H7 (cell line): ENCODE results near the gene ASTN1. TPM values are rescaled to one million over a fixed set of nuclear protein-coding genes. Genes with fewer than 3 reads are reported as not detected.

Experiments used
- DNase-seq: peaks from one replicate; pipeline ENCODE4 v3.0.0; 2012
- H3K27me3 ChIP-seq: 2 replicates; pipeline ENCODE4 v1.6.0; 2011; ENCODE audit warnings: mild to moderate bottlenecking, low read length; ENCODE audit not compliant: control insufficient read depth, insufficient read depth
- H3K36me3 ChIP-seq: replicated peaks from 2 replicates; pipeline ENCODE4 v1.5.1; 2011; ENCODE audit warnings: low read length; ENCODE audit not compliant: control insufficient read depth, insufficient read depth
- H3K4me3 ChIP-seq: 2 replicates; pipeline ENCODE4 v1.5.1; 2011; ENCODE audit warnings: low read depth, mild to moderate bottlenecking, control low read depth, low read length, moderate library complexity; ENCODE audit not compliant: insufficient read depth
- total RNA-seq: library from RNA; depleted of rRNA; stranded (reverse); fragments of >200 nt; shearing (Covaris generic); gene quantifications from 2 replicates; pipeline ENCODE4 v1.2.3, GENCODE V29; 2014

Gene ASTN1
- total RNA-seq, 1 experiment from 2014 or later, result 0.48 TPM

DNA sequence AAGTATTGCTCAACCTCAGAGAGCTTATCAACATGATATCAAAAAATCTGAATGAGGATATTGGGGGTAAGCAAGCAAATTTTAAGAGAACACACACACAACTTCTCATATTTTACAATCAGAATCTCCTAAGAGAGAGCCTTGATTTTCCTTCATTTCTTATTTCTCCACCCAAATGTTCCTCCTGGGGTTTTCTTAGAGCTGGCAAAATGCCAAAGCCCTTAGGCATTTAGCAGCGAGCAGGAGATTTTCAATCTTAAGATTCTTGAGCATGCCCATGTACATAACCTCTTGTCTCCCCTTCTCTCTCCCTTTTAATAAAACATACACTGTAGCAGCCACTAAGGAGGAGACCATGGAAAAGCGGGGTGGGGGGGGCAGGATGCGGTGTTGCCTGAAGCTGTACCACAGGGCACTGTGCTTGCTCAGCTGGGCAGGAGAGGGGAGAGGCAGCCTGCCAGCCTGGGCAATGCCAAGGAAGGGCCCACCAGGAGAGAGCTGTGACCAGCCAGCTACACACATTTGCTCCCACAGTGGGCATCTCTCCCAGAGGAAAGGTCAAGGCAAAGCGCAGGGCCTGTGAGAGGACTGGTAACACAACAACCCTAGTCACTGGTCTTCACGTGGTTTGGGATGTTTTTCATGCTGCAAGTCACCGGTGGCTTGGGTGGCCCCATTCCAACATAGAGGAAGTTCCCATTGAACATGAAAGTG lies 10.6 kb upstream of the ASTN1 start:
- no peak overlapping the region for H3K4me3 ChIP-seq
- no peaks in the 10 kb centered on the region for H3K36me3 ChIP-seq
- peaks cover 85% of the 10 kb centered on the region for H3K27me3 ChIP-seq
- DNase-seq, result no peak

DNA sequence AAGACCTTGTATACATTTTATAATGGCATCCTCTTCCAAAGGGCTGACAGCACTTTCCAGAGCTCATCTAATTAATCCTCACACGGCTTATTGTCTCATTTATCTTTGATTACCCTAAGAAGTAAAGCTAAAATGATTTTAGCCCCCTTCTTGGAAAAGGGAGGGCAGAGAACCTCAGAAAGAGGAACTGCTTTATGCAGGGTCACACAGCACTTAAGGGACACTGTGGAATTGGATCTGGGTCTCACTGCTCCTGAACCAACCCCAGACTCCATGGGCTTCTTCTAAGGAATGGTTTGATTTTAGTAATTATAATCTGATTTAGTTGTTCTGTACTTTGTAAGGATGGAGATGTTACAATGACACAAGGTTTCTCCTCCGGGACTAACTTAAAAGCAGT lies 9.5 kb upstream of the ASTN1 start:
- no peak for DNase-seq
- no peaks in the 10 kb centered on the region for H3K36me3 ChIP-seq
- no peak overlapping the region for H3K4me3 ChIP-seq
- peaks cover 85% of the 10 kb centered on the region for H3K27me3 ChIP-seq

DNA sequence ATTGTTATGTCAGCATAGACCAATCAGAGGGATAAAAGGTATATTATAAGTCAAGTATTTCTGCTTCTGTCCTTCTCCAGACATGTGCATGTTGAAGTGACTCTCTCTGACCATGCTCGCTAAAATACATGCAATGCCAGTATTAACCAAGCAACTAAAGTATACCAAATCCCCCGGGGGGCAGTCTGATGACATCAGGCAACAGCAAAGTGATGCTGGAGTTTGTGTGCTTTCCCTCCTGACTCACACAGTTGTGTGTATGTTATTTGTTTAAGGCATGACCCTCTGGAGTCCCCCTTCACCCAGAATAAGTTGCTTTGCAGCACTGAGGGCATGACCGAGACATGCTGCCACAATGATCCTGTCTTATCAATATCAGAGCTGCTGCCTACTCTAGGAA lies 8.4 kb upstream of the ASTN1 start:
- H3K4me3 ChIP-seq, result no peak overlapping the region
- peaks cover 86% of the 10 kb centered on the region for H3K27me3 ChIP-seq
- H3K36me3 ChIP-seq, result no peaks in the 10 kb centered on the region
- DNase-seq, result no peak

DNA sequence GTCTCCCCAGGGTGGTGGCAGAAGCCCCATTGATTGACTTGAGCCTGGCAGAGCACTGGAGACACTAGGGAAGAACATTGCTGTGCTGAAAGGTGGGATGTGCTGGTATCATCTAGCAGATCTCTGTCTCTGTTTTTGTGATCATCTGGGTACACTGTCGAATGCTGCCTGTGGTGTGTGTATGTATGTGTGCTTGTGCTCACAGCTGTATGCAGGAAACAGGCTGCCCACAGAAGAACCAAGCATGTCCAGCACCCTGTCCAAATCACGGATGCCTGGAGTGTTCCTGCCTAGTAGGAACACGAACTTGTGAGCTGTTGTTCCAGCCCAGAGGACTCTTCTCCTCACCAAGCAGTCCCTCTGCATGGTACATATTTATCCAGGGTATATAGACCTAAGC lies 7.8 kb upstream of the ASTN1 start:
- Histone ChIP-seq H3K36me3 (no peaks in the 10 kb centered on the region), H3K27me3 (peaks cover 85% of the 10 kb centered on the region), H3K4me3 (no peak overlapping the region)
- no peak for DNase-seq

DNA sequence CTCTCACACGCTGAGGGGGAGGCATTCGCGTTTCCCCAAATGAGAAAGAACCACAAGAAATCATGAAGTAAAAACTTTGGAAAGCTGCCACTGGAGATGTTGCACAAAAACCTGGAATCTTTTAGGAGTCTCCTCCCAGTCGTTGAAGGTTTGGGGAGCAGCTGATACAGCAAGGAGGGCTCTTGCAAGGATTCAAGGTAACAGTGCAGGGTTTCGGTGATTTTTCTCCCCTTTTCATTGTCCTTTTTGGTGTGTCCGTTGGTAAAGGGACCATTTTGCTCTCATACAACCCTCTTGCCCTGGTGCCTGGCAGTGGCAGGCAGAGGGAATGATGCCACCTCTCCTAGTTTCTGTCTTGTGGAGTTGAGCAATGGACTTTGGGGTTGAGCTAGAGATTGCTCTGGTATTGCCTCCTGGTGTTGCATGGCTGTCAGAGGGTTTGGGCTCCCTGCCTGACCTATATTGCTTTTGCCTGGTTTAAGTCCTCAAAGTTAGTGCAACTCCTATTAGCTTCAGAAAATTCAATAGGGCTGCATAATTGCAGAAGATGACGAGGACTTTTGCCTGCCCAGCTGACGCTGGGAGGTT lies 7.1 kb upstream of the ASTN1 start:
- DNase-seq, result no peak
- Histone ChIP-seq H3K4me3 (no peak overlapping the region; the same call in 1 of the 2 replicates), H3K27me3 (peaks cover 87% of the 10 kb centered on the region), H3K36me3 (no peaks in the 10 kb centered on the region)

DNA sequence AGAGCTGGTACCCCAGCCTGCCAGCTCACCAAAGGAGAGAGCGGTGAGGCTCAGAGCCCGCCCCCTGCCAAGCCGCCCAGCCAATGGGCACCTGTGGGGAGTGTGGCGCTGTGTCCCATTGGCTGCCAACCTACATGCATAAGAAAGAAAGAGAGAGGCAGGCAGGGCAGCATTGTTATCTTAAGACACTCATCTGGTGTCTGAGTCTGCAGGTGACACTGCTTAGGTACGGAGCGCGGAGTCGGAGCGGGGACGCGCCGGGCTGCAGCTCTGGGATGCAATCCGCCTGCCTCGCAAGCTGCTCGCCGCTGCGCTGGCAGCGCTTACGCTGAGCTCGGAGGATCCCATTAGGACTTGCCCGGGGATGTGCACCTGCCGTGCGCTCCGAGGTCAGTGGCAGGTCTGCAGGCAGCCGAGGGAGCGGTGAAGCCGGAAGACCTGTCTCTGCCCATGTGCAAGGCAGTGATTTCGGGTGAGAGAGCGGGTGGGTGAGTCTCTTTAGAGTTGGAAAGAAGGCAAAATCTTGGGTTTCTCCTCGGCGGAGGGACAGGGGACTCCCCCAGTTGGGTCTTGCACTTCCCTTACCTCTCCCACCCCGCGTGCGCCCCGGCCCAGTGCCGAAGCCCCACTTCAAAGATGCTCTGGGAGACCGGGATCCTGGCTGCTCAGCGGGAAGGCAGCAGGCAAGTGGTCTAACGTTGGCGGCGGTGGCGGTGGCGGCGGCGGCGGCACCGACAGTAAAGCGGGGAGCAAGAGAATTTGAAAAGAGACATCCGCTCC lies 6.4 kb upstream of the ASTN1 start, which contains the start of gene BRINP2:
TSS of gene BRINP2 (plus strand) at position 203 of the 780 bp plus-strand sequence. CDS start 58,919 bp downstream, outside the sequence.
- H3K27me3 ChIP-seq, result peaks cover 92% of the 10 kb centered on the region
- no peaks in the 10 kb centered on the region for H3K36me3 ChIP-seq
- peak within 1 kb of the TSS; percentile 43 for H3K4me3 ChIP-seq
- DNase-seq, result peak; percentile 93

GRCh38 chr1:177165069-177165439 lies 542 bp upstream of the ASTN1 start:
- Histone ChIP-seq H3K4me3 (peak overlapping the region; percentile 71), H3K27me3 (peaks cover 80% of the 10 kb centered on the region), H3K36me3 (no peaks in the 10 kb centered on the region)
- no peak for DNase-seq

- no peaks in the 10 kb centered on the region for H3K36me3 ChIP-seq
- peak overlapping the region; percentile 71 for H3K4me3 ChIP-seq
- peaks cover 68% of the 10 kb centered on the region for H3K27me3 ChIP-seq
- no peak for DNase-seq
Observed at GRCh38 chr1:177163844-177164379, 600 bp downstream of the ASTN1 start.

DNA sequence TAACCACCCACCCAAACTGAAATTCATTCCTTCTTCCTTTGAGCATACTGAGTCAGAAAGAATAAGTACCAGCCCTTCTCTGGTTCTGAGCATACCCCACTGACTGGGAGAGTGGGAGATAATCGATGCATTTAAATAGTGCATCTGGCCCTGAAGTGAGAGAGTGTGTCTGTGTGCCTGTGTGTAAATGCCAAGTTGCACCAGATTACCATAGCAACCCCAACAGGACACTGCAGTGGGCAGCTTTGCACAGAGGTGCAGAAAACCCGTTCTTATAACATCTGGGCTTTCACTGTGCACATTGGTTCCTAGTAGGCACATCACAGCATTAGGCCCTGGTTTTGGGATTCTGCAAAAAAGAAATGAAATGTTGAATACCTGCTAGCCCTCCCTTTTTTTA lies 2.3 kb downstream of the ASTN1 start:
- no peaks in the 10 kb centered on the region for H3K36me3 ChIP-seq
- DNase-seq, result no peak
- H3K4me3 ChIP-seq, result no peak overlapping the region
- H3K27me3 ChIP-seq, result peaks cover 52% of the 10 kb centered on the region

DNA sequence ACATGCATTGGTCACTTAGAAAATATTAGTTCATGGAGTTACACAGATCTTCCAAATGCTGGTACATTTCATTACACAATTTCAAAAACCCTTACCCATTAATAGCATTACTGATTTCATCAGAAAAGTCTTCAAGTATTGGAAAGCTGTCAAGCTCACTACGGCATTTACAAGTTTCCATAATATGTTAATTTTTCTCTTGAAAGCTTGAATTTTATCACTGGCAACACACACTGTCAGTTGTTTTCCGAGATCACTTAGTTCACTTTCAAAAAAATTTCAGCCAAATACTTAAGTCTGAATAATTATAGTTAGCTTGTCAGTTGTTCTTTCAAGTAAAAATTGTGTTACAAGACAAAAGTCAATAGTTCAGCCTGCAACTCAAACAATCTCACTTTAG lies 18.0 kb downstream of the ASTN1 start:
- Histone ChIP-seq H3K36me3 (no peaks in the 10 kb centered on the region), H3K27me3 (no peaks in the 10 kb centered on the region)

DNA sequence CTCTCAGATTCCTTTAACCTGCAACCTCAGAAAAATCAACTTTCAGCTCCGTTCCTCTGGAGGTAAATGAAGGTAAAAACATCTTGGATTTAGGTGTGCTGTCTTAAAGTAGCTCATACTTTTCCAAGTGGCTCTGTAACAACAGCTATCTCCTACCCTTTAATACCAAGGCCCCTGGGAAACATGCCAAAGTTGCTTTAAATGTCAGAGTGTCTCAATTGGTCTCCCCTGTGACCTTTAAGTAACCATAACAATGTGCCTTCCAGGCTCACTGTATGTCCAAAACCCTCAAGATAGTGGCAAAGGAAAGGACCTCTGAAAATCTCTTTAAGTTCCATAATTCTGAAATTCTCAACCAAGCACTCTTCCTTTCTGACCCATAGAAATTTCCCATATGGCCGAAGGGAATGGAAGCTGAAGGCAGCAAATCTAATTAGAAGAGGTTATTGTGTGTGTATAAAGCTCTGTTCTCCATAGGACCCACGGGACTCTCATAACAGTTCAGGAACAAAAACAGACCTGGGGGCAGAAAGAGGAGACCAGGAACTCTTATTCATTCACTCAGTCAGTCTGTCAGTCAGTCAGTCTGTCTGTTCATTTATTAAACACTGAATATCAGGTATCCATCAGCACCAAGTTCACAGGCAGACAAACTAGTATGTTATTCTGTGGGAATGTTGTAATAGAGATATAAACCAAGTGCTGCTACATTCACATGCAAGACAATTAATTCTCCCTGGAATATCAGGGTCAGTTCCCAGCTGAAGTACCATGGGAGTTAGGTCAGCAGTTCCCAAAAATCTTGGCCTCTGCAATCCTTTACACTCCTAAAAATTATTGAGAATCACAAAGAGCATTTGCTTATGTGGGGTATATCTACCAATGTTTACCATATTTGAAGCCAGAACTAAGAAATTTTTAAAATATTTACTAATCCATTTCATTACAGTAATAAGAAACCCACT lies 19.1 kb downstream of the ASTN1 start:
- Histone ChIP-seq H3K36me3 (no peaks in the 10 kb centered on the region), H3K4me3 (no peak overlapping the region), H3K27me3 (no peaks in the 10 kb centered on the region)
- no peak for DNase-seq

More for the DNA sequence above, 18.0 kb downstream of the ASTN1 start:
- no peak for DNase-seq
- H3K4me3 ChIP-seq, result no peak overlapping the region

- H3K27me3 ChIP-seq, result no peaks in the 10 kb centered on the region
- DNase-seq, result no peak
- H3K4me3 ChIP-seq, result no peak overlapping the region
- H3K36me3 ChIP-seq, result no peaks in the 10 kb centered on the region
Observed at GRCh38 chr1:177142791-177143271, 21.7 kb downstream of the ASTN1 start.

DNA sequence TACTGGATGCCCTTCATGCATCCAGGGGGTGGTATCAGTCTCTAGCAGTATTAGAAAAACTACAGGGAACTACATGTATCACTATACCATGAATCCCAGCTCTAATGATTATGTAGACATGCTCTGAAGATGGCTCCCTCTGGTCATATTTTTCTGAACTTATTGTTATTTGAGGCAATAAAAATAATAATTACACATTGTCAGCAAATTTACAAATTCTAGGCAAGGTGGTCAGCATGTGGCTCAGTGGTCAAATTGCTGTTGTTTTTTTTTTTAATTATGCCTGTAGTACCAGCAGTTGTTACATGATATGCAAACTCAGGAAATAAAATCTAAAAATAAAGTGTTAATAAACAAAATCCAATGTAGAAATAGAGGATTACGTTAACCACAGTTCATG lies 22.5 kb downstream of the ASTN1 start:
- Histone ChIP-seq H3K36me3 (no peaks in the 10 kb centered on the region), H3K4me3 (no peak overlapping the region), H3K27me3 (no peaks in the 10 kb centered on the region)
- no peak for DNase-seq

GRCh38 chr1:177138347-177138746 lies 26.2 kb downstream of the ASTN1 start:
- no peak overlapping the region for H3K4me3 ChIP-seq
- H3K36me3 ChIP-seq, result no peaks in the 10 kb centered on the region
- no peaks in the 10 kb centered on the region for H3K27me3 ChIP-seq
- no peak for DNase-seq
